ENCODE measurements around the gene MYO18A. TPM values are rescaled to one million over a fixed set of nuclear protein-coding genes. Genes with fewer than 3 reads are reported as not detected.
A peak's percentile ranks its signal among the peaks of the same experiment; 100 is the strongest.

MYO18A gene
- total and polyA plus RNA-seq, 2 of the 4 experiments (the other 2 are of a cell fraction): 22.4 to 39.1 TPM

- Histone ChIP-seq H3K79me1 (ENCODE audit: low read depth in 1 of 2, low read length in 2 of 2) (peaks cover 29 to 83% of the 10 kb centered on the region in 2 experiments), H2BK120ac (ENCODE audit: low read depth, low read length) (no peak overlapping the region; the same call in 1 of the 2 replicates), H4K20me1 (ENCODE audit: insufficient read depth, low read length) (peaks cover 10% of the 10 kb centered on the region), H3K4me1 (ENCODE audit: control insufficient read depth, insufficient read depth, low read length) (peaks cover 38% of the 10 kb centered on the region), H2AK5ac (ENCODE audit: low read depth, low read length) (peak overlapping the region; percentile 75), H3K9me1 (ENCODE audit: insufficient read depth, low read length) (peaks cover 40% of the 10 kb centered on the region), H2AK9ac (replicated peaks; ENCODE audit: low read depth, low read length, poor library complexity) (peak overlapping the region; percentile 13), H3K27ac (ENCODE audit: insufficient read depth, low read length) (no peak overlapping the region), H3K27me3 (ENCODE audit: control insufficient read depth, insufficient read depth, low read length) (no peaks in the 10 kb centered on the region), H3K56ac (ENCODE audit: extremely low read depth, insufficient read depth, low read length) (no peak overlapping the region), H3K9me3 (ENCODE audit: control insufficient read depth, insufficient read depth, low read length) (no peaks in the 10 kb centered on the region), H3K4me3 (ENCODE audit: insufficient read depth, low read depth, low read length) (no peak overlapping the region), H4K91ac (ENCODE audit: insufficient read depth, low read depth, low read length) (peak overlapping the region; percentile 6; the same call in 1 of the 2 replicates), H2BK5ac (ENCODE audit: low read depth, low read length, poor library complexity, severe bottlenecking) (no peak overlapping the region), H3K9ac (ENCODE audit: low read depth, low read length) (no peak overlapping the region), H2BK15ac (ENCODE audit: low read depth, low read length) (no peak overlapping the region), H4K8ac (ENCODE audit: low read depth in 2 of 2, low read length in 2 of 2) (peak overlapping the region in 1 of 2 experiments; percentile 24; a peak in 1 of 4 replicates), H3K36me3 (ENCODE audit: control insufficient read depth, insufficient read depth, low read length) (peaks cover 16% of the 10 kb centered on the region), H2AFZ (replicated peaks; ENCODE audit: low read length, poor library complexity) (no peak overlapping the region), H3K4ac (ENCODE audit: low read depth, low read length) (peak overlapping the region; percentile 16; the same call in 1 of the 2 replicates), H3K23ac (ENCODE audit: low read depth, low read length) (peak overlapping the region; percentile 61; the same call in 1 of the 2 replicates), H3K4me2 (ENCODE audit: low read depth, low read length) (no peak overlapping the region), H3K18ac (ENCODE audit: low read depth, low read length) (no peak overlapping the region), H2BK20ac (ENCODE audit: low read depth, low read length) (no peak overlapping the region), H3K14ac (replicated peaks; ENCODE audit: low read depth, low read length) (0 out of 2 replicates have a peak overlapping the region, but pooled peaks have one; percentile 15), H4K5ac (ENCODE audit: low read depth, low read length) (no peak overlapping the region)
- intact Hi-C loops (cut with micrococcal nuclease) (no loop called here), dilution Hi-C loops (cut with HindIII; ENCODE audit: low sequenced_read_pairs, unreplicated experiment) (no loop called here), in situ Hi-C loops (cut with MboI; ENCODE audit: low sequenced_read_pairs) (no loop called here)
- ChIA-PET POLR2A (ENCODE audit: unreplicated experiment) (interaction anchor here (0.6 kb wide), 1 partner anchor 21 kb away, joined by 9 read pairs; no protein-coding TSS in a partner anchor), CTCF (no interaction called here)
- ATAC-seq (ENCODE audit: low read depth) (no peak), DNase-seq (no peak)
- 88% methylated on average over 4 of the region's 11 CpGs; no CpG with 5 or more reads in 1 of the 2 experiments for WGBS, 2 experiments (ENCODE audit: extremely low coverage in 2 of 2, insufficient read length in 1 of 2)
- BruUV-seq (replicated peaks): no TSS peak
- TF ChIP-seq MXI1 (IDR thresholded peaks at IDR 0.05; ENCODE audit: borderline replicate concordance, low read depth, low read length): no peak
- TF ChIP-seq CTCF (conservative IDR thresholded peaks at IDR 0.05; ENCODE audit: low read depth, low read length): no peak
- TF ChIP-seq CHD1 (IDR thresholded peaks at IDR 0.05; ENCODE audit: low read depth, low read length): no peak
- no peak for TF ChIP-seq BHLHE40 (IDR thresholded peaks at IDR 0.05; ENCODE audit: low read depth, low read length)
- TF ChIP-seq USF2 (IDR thresholded peaks at IDR 0.05; ENCODE audit: low read depth, low read length): no peak
- no peak for TF ChIP-seq RCOR1 (IDR thresholded peaks at IDR 0.05; ENCODE audit: insufficient replicate concordance, low read length)
- no peak for TF ChIP-seq MAFK (IDR thresholded peaks at IDR 0.05; ENCODE audit: low read depth, low read length)
- TF ChIP-seq RAD21 (IDR thresholded peaks at IDR 0.05; ENCODE audit: low read length): no peak
- no peak for TF ChIP-seq SMC3 (IDR thresholded peaks at IDR 0.05; ENCODE audit: low read depth, low read length)
- no peak for TF ChIP-seq RFX5 (IDR thresholded peaks at IDR 0.05; ENCODE audit: low read depth, low read length)
- no peak for TF ChIP-seq CEBPB (IDR thresholded peaks at IDR 0.05; ENCODE audit: low read depth, low read length)
- no peak for TF ChIP-seq FOS (IDR thresholded peaks at IDR 0.05; ENCODE audit: low read depth, low read length)
- no peak for TF ChIP-seq POLR2A (IDR thresholded peaks at IDR 0.05; ENCODE audit: low read depth, low read length)
- no peak for TF ChIP-seq MAZ (IDR thresholded peaks at IDR 0.05; ENCODE audit: borderline replicate concordance, low read depth, low read length)
Observed at GRCh38 chr17:29162082-29162908, 17.9 kb downstream of the MYO18A start.

Data from IMR-90 (cell line).